Pancreas (tissue), 10 donors: ENCODE data around the gene MISP. TPM values are rescaled to one million over a fixed set of nuclear protein-coding genes. Genes with fewer than 3 reads are reported as not detected.
A peak's percentile ranks its signal among the peaks of the same experiment; 100 is the strongest.

ENCODE experiments used
- ATAC-seq, 4 donors: fragments of 200-7000 bp; cut with Tn5 transposase; one replicate each; pipeline versions ENCODE4 v1.8.0 to v1.9.1; 2020; ENCODE audit warnings: mild to moderate bottlenecking in 4 of 4, moderate library complexity in 4 of 4
- DNase-seq, 6 donors: peaks; one replicate each; pipeline ENCODE4 v3.0.0-alpha.2; 2020
- FAIRE-seq: peaks from 2 replicates; lab custom pipeline; 2012; peaks lifted over from hg19 to GRCh38; lab: Jason Lieb, UNC
- H3K27ac ChIP-seq, 4 donors: fragments of 200-600 bp; sonication (generic); 1 replicate in 3 of 4; 2 replicates in 1 of 4; pipeline versions ENCODE4 v1.5.0 to v1.8.0; 2020
- H3K27me3 ChIP-seq, 4 donors: fragments of 200-600 bp; one replicate each; pipeline ENCODE4 v1.8.0; 2021
- H3K36me3 ChIP-seq, 3 donors: fragments of 200-600 bp; sonication (generic) in 1 of 3; one replicate each; pipeline versions ENCODE4 v1.5.0 to v1.8.0; 2020 to 2021
- H3K4me1 ChIP-seq, 3 donors: fragments of 200-600 bp; one replicate each; pipeline ENCODE4 v1.8.0; 2021
- H3K4me3 ChIP-seq, 4 donors: fragments of 200-600 bp; sonication (generic) in 2 of 4; one replicate each; pipeline versions ENCODE4 v1.5.0 to v1.8.0; 2020 to 2021
- H3K9me3 ChIP-seq, 4 donors: fragments of 200-600 bp; one replicate each; pipeline ENCODE4 v1.8.0; 2021
- CTCF ChIP-seq, 4 donors: fragments of 200-600 bp; sonication (generic) in 3 of 4; IDR thresholded peaks; one replicate each; pipeline versions ENCODE4 v1.5.0 to v1.8.0; 2021; ENCODE audit warnings: antibody characterized with exemption in 4 of 4
- WGBS, 2 donors: extraction: QIAGEN DNeasy Blood & Tissue Kit; methylation state at CpG; one replicate each; pipeline ENCODE4 v1.1.7; 2013; 5-methylcytosine and 5-hydroxymethylcytosine counted together
- intact Hi-C, 3 donors: fragments of 100-400 bp; cut with DNase I; formaldehyde crosslinking; loops; one replicate each; pipeline versions ENCODE4 v1.11.1 to v1.14.2; 2022
- polyA plus RNA-seq, 2 donors: library from polyadenylated mRNA; stranded (reverse); fragments of 200-250 nt; gene quantifications; one replicate each; pipeline ENCODE4 v1.2.3, GENCODE V29; 2013
- total RNA-seq, 6 donors: library from RNA; stranded (reverse); fragmentation: NEBNext Ultra II Directional in 4 of 6; extraction: Animal tissue kit (Norgen Biotek cat#: 25700) in 4 of 6; gene quantifications; one replicate each; pipeline versions ENCODE4 v1.2.1 to v1.2.4, GENCODE V29; 2021 to 2023
- donor health status: healthy with polysubstance abuse.
- donor health status: DM: no; HTN: no; CAD: no; lungs with moderate emphysema.
- donor health status: DM: no; HTN: no; CAD: no.
- donor health status: control.
- donor health status: control.
- donor health status: Bipolar disorder and iron deficiency.
- donor health status: DM: yes; HTN: yes; CAD: no.
- donor health status: DM: no; HTN: no; CAD: no.
- donor health status: DM: no; HTN: no; CAD: no.
- donor health status: DM: yes; HTN: yes; CAD: no.

Gene MISP
- total and polyA plus RNA-seq, 8 donors, result 0.63 to 7.5 (median 1.3) TPM

GRCh38 chr19:802498-803098 is 51.7 kb downstream of the MISP start:
- Histone ChIP-seq H3K36me3 (peaks cover 9 to 38% (median 38%) of the 10 kb centered on the region in 3 donors), H3K4me1 (peaks cover 30 to 34% (median 30%) of the 10 kb centered on the region in 3 donors), H3K27me3 (no peaks in the 10 kb centered on the region), H3K9me3 (no peaks in the 10 kb centered on the region), H3K27ac (no peak overlapping the region), H3K4me3 (peak overlapping the region in 1 of 4 donors; percentile 17)
- DNase-seq (peak in 1 of 6 donors; percentile 32), ATAC-seq (no peak), FAIRE-seq (no peak)
- intact Hi-C loops, result no loop called here
- 72 to 75% methylated on average over 28 of the region's 28 CpGs for WGBS, 2 donors
- no peak for TF ChIP-seq CTCF (IDR thresholded peaks at IDR 0.05)

- Histone ChIP-seq H3K27me3 (no peaks in the 10 kb centered on the region), H3K9me3 (no peaks in the 10 kb centered on the region), H3K36me3 (peaks cover 9 to 44% (median 44%) of the 10 kb centered on the region in 3 donors), H3K4me3 (peak overlapping the region in 1 of 4 donors; percentile 17), H3K4me1 (peaks cover 30 to 34% (median 30%) of the 10 kb centered on the region in 3 donors), H3K27ac (no peak overlapping the region)
- DNase-seq, result no peak
- no peak for TF ChIP-seq CTCF (IDR thresholded peaks at IDR 0.05)
- intact Hi-C loops, result no loop called here
- WGBS, 2 donors, result 85 to 91% methylated on average over 17 of the region's 17 CpGs
- no peak for FAIRE-seq
- no peak for ATAC-seq
Measured at GRCh38 chr19:803099-803561, 52.2 kb downstream of the MISP start.

GRCh38 chr19:803686-804418 is 52.9 kb downstream of the MISP start:
- peaks cover 9 to 51% (median 49%) of the 10 kb centered on the region in 3 donors for H3K36me3 ChIP-seq
- H3K9me3 ChIP-seq, result no peaks in the 10 kb centered on the region
- H3K4me3 ChIP-seq, result no peak overlapping the region
- no peaks in the 10 kb centered on the region for H3K27me3 ChIP-seq
- intact Hi-C loops, result no loop called here
- DNase-seq, result peak in 1 of 6 donors; percentile 41
- no peak for TF ChIP-seq CTCF (IDR thresholded peaks at IDR 0.05)
- ATAC-seq, result no peak
- H3K4me1 ChIP-seq, result peaks cover 30 to 34% (median 30%) of the 10 kb centered on the region in 3 donors
- WGBS, 2 donors, result 85 to 86% methylated on average over 28 to 31 of the region's 31 CpGs
- H3K27ac ChIP-seq, result no peak overlapping the region
- no peak for FAIRE-seq

- H3K9me3 ChIP-seq, result no peaks in the 10 kb centered on the region
- 92 to 95% methylated on average over 50 to 53 of the region's 53 CpGs for WGBS, 2 donors
- H3K4me1 ChIP-seq, result peaks cover 25 to 31% (median 26%) of the 10 kb centered on the region in 3 donors
- H3K27ac ChIP-seq, result no peak overlapping the region
- peaks cover 9 to 58% (median 56%) of the 10 kb centered on the region in 3 donors for H3K36me3 ChIP-seq
- no peak for TF ChIP-seq CTCF (IDR thresholded peaks at IDR 0.05)
- no peak overlapping the region for H3K4me3 ChIP-seq
- intact Hi-C loops, result no loop called here
- ATAC-seq (no peak), FAIRE-seq (no peak), DNase-seq (peak in 1 of 6 donors; percentile 36)
- no peaks in the 10 kb centered on the region for H3K27me3 ChIP-seq
Measured at GRCh38 chr19:804419-805165, 53.7 kb downstream of the MISP start.
